Colonic mucosa (tissue), 4 donors: Measurements from ENCODE around the gene MEIS2. TPM values are rescaled to one million over a fixed set of nuclear protein-coding genes. Genes with fewer than 3 reads are reported as not detected.

Source experiments
- DNase-seq: peaks from one replicate; pipeline ENCODE4 v3.0.0-alpha.2; 2020
- H3K27ac ChIP-seq: fragments of 200-600 bp; one replicate; pipeline ENCODE4 v1.8.0; 2021
- H3K27me3 ChIP-seq: fragments of 200-600 bp; one replicate; pipeline ENCODE4 v1.8.0; 2021
- H3K36me3 ChIP-seq: fragments of 200-600 bp; one replicate; pipeline ENCODE4 v1.8.0; 2021
- H3K4me1 ChIP-seq: fragments of 200-600 bp; one replicate; pipeline ENCODE4 v1.8.0; 2021; ENCODE audit warnings: mild to moderate bottlenecking
- H3K4me3 ChIP-seq: fragments of 200-600 bp; one replicate; pipeline ENCODE4 v1.8.0; 2021
- H3K9ac ChIP-seq, 2 donors: one replicate each; pipeline ENCODE4 v1.7.0; 2013; ENCODE audit warnings: control low read depth in 2 of 2, low read depth in 2 of 2, low read length in 2 of 2
- H3K9me3 ChIP-seq: fragments of 200-600 bp; one replicate; pipeline ENCODE4 v1.8.0; 2021
- CTCF ChIP-seq: fragments of 200-600 bp; IDR thresholded peaks from one replicate; pipeline ENCODE4 v1.8.0; 2022; ENCODE audit warnings: antibody characterized with exemption, mild to moderate bottlenecking
- intact Hi-C: fragments of 100-400 bp; cut with DNase I; formaldehyde crosslinking; loops from one replicate; pipeline ENCODE4 v1.14.1; 2022
- total RNA-seq, 2 donors: library from RNA; stranded (reverse); fragmentation: NEBNext Ultra II Directional in 1 of 2; extraction: Animal tissue kit (Norgen Biotek cat#: 25700) in 1 of 2; gene quantifications; one replicate each; pipeline ENCODE4 v1.2.1, GENCODE V29; 2021
- donor health status: healthy.
- donor health status: DM: no; HTN: no; CAD: no.
- donor health status: DM: no; HTN: no; CAD: no.

MEIS2 gene
- total RNA-seq: 1 to 10 TPM; 1.7 to 7.6 TPM

DNA sequence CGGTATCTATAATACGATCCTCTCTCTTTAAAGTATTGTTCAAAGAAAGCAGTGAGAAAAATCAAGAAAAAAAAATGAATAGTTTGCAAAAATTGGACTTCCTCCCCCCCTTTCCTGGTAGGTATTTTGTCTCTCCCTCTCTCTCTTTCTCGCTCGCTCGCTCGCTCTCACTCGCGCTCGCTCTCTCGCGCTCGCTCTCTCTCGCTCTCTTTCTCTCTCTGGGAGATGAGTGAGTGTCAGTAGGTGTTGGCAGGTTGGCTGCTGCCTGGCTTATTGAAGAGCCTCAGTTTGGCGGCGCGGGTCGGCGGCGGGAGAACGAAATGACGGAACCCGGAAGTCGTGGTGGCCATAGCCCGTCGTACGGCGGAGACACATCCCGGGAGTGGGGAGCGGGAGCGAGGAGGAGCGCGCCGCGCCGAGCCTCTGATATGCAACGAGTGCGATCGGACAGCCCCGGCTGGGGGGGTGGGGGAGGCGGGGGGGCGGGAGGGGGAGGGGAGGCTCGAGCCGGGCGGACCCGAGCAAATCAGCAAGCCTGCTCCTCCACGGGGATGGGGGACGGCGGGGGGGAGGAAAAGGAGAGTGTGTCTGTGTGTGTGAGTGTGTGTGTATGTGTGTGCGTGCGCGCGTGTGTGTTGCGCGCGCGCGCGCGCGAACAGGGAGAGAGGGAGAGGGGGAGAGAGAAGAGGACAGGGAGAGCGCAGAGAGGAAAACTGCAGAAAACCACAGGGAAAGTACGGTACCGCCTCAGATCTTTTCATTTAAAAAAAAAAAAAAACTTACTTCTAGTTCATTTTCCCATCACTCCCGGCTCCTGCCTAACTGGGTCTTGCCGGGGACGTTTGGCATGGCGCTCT lies at the start of gene MEIS2:
Gene MEIS2, minus strand, starts transcription at position 441 of the 857 bp plus-strand sequence. CDS start 1,083 bp downstream, outside the sequence.
- no peak for TF ChIP-seq CTCF
- peak; percentile 78 for DNase-seq
- Histone ChIP-seq H3K9me3 (no peaks in the 10 kb centered on the region), H3K27me3 (peaks cover 60% of the 10 kb centered on the region), H3K36me3 (no peaks in the 10 kb centered on the region), H3K4me3 (peak within 1 kb of the TSS; percentile 48), H3K27ac (peak within 1 kb of the TSS; percentile 83), H3K9ac (peak within 1 kb of the TSS; percentile 62 to 68), H3K4me1 (no peaks in the 10 kb centered on the region)
- intact Hi-C loops: no loop called here

GRCh38 chr15:37149146-37149545 lies 48.8 kb upstream of the MEIS2 start:
- no peak for TF ChIP-seq CTCF
- no peaks in the 10 kb centered on the region for H3K36me3 ChIP-seq

GRCh38 chr15:37148714-37149113 lies 48.4 kb upstream of the MEIS2 start:
- no peaks in the 10 kb centered on the region for H3K9me3 ChIP-seq
- TF ChIP-seq CTCF: no peak
- H3K27me3 ChIP-seq: no peaks in the 10 kb centered on the region
- H3K4me1 ChIP-seq: no peaks in the 10 kb centered on the region
- H3K36me3 ChIP-seq: no peaks in the 10 kb centered on the region
- no peak overlapping the region for H3K9ac ChIP-seq
- no peak overlapping the region for H3K27ac ChIP-seq
- no peak overlapping the region for H3K4me3 ChIP-seq
- no peak for DNase-seq
- intact Hi-C loops: no loop called here

More at GRCh38 chr15:37149146-37149545, 48.8 kb upstream of the MEIS2 start:
- intact Hi-C loops: no loop called here
- Histone ChIP-seq H3K4me3 (no peak overlapping the region), H3K9ac (no peak overlapping the region), H3K4me1 (no peaks in the 10 kb centered on the region), H3K27me3 (no peaks in the 10 kb centered on the region), H3K27ac (no peak overlapping the region), H3K9me3 (no peaks in the 10 kb centered on the region)
- no peak for DNase-seq

DNA sequence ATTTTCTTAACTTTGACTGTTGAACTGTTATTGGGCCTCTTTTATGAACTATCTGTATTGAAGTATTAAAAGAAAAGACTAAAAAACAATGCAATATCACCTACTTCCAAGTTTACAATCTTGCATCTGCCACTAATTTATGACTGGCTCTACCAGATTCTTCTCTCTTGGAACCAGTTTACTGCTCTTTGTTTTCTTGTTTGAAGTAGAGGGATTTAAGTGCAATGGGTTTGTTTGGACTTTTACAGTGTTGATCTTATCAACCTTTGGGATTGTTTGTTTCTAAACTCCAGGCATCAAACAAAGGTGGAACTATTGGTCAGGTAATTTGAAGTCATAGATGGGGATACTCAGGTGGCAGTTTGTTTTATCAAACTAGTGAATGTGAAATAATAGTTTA lies 43.0 kb upstream of the MEIS2 start:
- no peak for DNase-seq
- Histone ChIP-seq H3K4me3 (no peak overlapping the region), H3K4me1 (no peaks in the 10 kb centered on the region), H3K9ac (no peak overlapping the region), H3K9me3 (no peaks in the 10 kb centered on the region), H3K36me3 (no peaks in the 10 kb centered on the region), H3K27ac (no peak overlapping the region), H3K27me3 (no peaks in the 10 kb centered on the region)
- intact Hi-C loops: no loop called here
- TF ChIP-seq CTCF: no peak

DNA sequence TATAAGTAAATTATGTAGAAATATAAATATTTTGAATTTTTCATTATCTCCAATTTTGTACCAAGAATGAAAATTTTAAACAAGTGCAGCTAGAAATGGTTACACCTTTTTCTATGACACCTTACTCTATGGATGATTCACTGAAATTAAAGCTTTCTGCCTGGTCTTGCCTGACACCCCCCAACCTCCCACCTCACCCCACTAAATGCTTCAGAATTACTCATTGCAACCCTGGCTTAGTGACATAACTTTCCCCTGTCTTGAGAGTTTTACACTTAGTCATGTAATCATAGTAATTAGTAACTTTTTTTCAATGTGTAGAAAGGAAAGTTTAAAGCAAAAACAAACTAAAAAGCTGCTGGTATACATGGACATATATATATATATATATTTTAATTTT lies 42.0 kb upstream of the MEIS2 start:
- intact Hi-C loops: no loop called here

More for the DNA sequence above, 42.0 kb upstream of the MEIS2 start:
- no peak for DNase-seq
- Histone ChIP-seq H3K27ac (no peak overlapping the region), H3K4me1 (no peaks in the 10 kb centered on the region), H3K36me3 (no peaks in the 10 kb centered on the region), H3K9ac (no peak overlapping the region), H3K4me3 (no peak overlapping the region), H3K9me3 (no peaks in the 10 kb centered on the region), H3K27me3 (no peaks in the 10 kb centered on the region)
- no peak for TF ChIP-seq CTCF
